ENCODE results near the gene MAML2.

GRCh38 chr11:96168623-96169022 lies 174.4 kb downstream of the MAML2 start:
- no peak for TF ChIP-seq BCL11A (IDR thresholded peaks at IDR 0.05; ENCODE audit: low read depth in 2 of 2, low read length in 2 of 2)
- TF ChIP-seq USF2 (IDR thresholded peaks at IDR 0.05; ENCODE audit: low read length), result no peak
- no peak for TF ChIP-seq EZH2 (IDR thresholded peaks at IDR 0.05; ENCODE audit: low read depth, low read length, severe bottlenecking)
- no peak for TF ChIP-seq CTCF (IDR thresholded peaks at IDR 0.05; ENCODE audit: control extremely low read depth in 1 of 3, insufficient read depth in 1 of 3, low read depth in 1 of 3, low read length in 3 of 3)
